ENCODE results near the gene GRAMD1B. TPM values are rescaled to one million over a fixed set of nuclear protein-coding genes. Genes with fewer than 3 reads are reported as not detected.
"Not testable (repeated sequence)": the region's sequence is repeated elsewhere in the genome, so short reads cannot be mapped to it uniquely, and the experiment has no call there.

Gene GRAMD1B
- total RNA-seq, 1 donor from 2014 or later: 5.5 TPM

- no peak for DNase-seq (ENCODE audit: low read depth in 2 of 2)
Observed at GRCh38 chr11:123507043-123507442, 77.0 kb downstream of the GRAMD1B start.

DNA sequence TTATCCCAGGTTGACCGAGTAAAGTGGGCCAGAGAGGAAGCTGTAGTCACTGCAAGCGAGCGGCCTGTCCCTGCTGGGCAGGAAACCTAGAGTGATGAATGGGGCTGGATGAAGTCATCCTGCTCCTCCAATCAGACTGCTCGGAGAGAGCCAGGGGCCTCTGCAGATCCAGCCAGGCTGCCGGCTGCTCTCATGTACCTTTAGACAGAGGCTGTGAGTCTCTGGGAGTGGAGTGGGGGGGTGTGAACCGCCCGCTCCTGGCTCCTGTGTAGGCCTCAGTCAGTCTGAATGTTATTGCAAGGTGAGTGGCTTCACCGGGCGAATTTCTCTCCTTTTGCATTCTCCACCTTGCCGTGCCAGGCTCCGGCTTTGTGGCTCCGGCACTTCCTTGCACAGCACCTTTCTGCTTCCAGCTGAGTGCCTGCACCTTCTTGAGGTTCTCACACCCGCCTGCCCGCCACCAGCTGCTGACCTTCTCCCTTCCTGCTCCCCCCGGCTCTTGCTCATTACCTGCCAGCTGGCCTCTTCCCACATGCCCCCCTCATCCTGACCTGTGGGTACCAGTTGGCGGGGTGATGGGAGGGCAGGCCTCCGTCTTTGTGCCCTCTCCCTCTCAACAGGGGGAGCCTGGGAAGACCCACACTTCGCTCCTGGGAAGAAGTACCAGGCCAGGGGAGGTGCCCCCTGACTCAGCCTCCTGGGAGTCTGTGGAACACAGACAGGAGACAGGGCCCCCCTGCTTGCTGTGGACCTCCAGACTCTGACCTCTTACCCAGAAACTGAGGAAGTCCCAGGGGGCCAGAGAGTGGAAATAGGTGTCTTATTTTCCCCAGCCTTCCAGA lies 79.9 kb downstream of the GRAMD1B start:
- peak; percentile 4 to 70 for DNase-seq (ENCODE audit: low read depth in 2 of 2)

GRCh38 chr11:123510579-123510905 lies 80.5 kb downstream of the GRAMD1B start:
- DNase-seq (ENCODE audit: low read depth in 2 of 2): no peak

- DNase-seq (ENCODE audit: low read depth in 2 of 2): peak; percentile 53 to 81
Observed at GRCh38 chr11:123511037-123511870, 81.2 kb downstream of the GRAMD1B start.

DNA sequence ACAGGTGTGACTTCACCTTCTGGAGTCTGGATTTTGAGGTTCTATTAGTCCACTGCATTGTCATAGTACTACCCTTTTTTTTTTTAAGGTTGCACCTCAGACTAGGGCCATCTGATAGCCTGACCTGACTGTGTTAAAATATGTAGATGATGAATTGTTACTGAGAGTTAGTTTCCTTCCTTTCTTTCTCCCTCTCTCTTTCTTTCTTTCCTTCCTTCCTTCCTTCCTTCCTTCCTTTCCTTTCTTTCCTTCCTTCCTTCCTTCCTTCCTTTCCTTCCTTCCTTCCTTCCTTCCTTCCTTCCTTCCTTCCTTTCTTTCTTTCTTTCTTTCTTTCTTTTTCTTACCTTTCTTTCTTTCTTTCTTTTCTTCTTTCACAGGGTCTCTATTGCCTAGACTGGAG lies 83.2 kb downstream of the GRAMD1B start:
- not testable (repeated sequence) for DNase-seq (ENCODE audit: low read depth in 2 of 2)

- no peak for DNase-seq (ENCODE audit: low read depth in 2 of 2)
Observed at GRCh38 chr11:123516238-123516637, 86.2 kb downstream of the GRAMD1B start.

- DNase-seq (ENCODE audit: low read depth in 2 of 2): no peak
Observed at GRCh38 chr11:123517559-123518364, 87.7 kb downstream of the GRAMD1B start.

GRCh38 chr11:123518496-123519054 lies 88.5 kb downstream of the GRAMD1B start:
- DNase-seq (ENCODE audit: low read depth in 2 of 2): no peak

DNA sequence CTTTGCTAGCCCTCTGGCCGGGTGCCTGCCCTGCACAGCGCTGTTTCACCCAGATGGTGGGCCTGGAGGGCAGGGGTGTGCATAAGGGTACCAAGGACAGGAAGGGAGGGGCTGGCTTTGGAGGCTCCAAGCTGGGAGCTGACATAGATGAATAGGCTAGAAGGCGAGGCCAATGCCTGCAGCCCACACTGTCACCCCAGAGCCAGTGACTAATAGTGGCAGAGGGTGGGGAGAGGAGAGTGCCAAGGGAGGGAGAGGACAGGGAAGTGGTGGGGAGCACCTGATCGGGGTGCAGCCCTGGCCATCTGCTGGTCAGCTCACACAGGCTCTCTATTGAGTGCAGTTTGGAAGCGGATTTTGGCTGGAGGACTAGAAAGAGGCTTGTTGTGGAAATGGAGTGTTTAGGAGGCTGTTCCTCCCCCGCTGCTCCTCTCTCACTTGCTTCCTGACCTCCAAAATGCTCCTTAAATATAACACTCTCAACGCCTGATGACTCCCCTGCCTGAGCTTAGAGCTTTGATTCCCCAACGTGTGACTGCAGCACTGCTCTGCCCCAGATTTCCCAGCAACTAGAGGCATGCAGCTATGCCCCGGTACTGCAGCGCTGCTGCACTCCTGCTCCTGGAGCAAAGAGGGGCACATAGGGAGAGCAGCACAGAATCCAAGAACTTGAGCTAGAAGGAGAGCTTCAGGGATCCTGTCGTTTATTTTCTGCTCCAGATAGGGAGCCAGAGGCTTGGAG lies 89.2 kb downstream of the GRAMD1B start:
- no peak for DNase-seq (ENCODE audit: low read depth in 2 of 2)

DNA sequence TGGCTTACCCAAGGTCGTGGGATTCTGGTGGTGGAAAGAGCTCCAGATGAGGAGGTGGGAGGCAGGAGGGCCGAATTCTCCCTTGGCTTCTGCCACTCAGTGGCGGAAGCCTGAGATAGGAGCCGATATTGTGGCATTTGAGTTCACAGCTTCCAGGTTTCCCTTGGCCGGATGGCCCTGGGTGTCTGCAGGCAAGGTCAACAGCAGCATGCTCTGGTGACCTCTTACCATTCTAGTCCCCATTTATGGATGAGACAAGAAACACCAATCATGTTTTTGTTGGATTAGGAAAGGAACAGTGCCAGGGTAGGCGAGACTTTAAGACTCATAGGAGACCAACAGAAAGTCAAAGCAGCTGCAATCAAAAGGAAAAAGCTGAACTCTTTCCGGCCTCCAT lies 89.7 kb downstream of the GRAMD1B start:
- DNase-seq (ENCODE audit: low read depth in 2 of 2): no peak

GRCh38 chr11:123520476-123520875 lies 90.4 kb downstream of the GRAMD1B start:
- not testable (repeated sequence) for DNase-seq (ENCODE audit: low read depth in 2 of 2)

DNA sequence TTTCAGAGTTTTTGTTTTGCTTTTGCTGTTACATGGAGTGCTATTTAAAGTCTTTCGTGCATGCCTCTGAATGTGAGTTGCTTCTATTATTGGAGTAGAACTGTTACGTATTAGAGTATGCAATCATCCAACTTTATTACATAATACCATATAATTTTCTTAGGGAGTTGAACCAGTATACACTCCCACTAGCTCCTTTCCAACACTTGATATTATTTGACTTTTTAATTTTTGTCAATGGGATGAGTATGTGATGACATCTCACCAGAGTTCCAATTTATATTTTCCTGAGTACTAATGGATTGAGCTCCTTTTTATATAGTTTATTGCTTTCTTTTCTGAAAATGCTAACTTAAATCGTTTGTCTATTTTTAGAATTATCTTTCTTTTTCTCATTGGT lies 90.9 kb downstream of the GRAMD1B start:
- no peak for DNase-seq (ENCODE audit: low read depth in 2 of 2)

DNA sequence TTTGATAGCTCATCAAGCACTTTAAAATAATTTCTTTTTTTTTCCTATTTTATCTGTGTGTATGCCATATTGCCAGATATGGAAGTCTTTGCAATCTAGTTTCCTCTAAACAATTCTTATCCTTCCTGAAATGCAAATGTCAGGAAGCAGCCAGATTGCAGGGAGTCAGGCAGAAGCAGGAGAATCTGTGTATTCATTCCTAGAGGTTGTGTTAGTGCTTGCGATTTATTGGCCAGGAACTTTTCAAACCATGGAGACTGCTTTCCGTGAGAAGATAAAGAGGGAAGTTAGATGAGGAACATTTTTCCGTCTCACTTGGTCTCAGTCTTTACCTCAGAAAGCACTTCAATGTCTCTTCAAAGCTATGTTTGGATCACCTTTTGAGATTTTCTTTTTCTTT lies 91.9 kb downstream of the GRAMD1B start:
- DNase-seq (ENCODE audit: low read depth in 2 of 2): no peak

DNA sequence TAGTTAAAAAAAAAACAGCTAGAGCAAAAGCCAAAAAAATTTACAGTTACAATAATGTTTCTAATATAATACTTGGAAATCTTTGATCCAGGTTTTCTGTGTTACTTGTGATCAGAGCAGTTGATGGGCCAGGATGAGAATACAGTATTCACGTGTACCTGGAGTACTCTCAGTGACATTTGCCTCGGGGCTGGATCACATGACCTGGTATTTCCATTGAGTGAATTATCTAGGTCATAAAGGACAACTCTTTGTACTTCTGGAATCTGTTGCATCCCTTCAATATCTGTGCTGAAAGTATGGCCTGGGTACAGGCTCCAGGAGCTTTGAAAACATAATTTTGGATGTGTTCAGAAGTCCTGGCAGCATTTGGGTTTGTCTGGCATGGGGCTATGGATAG lies 93.5 kb downstream of the GRAMD1B start:
- no peak for DNase-seq (ENCODE audit: low read depth in 2 of 2)

GRCh38 chr11:123525097-123525496 lies 95.0 kb downstream of the GRAMD1B start:
- no peak for DNase-seq (ENCODE audit: low read depth in 2 of 2)

DNA sequence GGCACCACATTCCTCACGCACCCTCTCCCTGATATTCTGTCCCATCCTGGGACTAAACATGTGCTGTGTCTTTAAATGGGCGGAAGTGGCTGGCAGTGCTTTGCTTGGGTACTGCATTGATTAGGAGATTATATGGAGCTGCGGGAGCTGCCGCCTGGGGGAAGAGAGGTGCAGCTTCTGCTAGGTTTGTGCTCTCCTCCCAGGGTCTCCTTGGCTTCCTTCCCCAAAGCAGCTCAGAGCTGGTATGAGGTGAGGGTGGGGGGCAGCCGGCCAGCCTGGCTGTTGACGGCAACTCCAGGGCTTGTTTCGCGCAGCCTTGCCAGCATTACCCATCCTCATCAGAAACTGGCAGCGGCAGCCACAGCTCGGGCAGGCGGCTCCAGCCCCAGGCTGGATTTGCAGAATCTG lies 95.4 kb downstream of the GRAMD1B start:
- no peak for DNase-seq (ENCODE audit: low read depth in 2 of 2)

DNA sequence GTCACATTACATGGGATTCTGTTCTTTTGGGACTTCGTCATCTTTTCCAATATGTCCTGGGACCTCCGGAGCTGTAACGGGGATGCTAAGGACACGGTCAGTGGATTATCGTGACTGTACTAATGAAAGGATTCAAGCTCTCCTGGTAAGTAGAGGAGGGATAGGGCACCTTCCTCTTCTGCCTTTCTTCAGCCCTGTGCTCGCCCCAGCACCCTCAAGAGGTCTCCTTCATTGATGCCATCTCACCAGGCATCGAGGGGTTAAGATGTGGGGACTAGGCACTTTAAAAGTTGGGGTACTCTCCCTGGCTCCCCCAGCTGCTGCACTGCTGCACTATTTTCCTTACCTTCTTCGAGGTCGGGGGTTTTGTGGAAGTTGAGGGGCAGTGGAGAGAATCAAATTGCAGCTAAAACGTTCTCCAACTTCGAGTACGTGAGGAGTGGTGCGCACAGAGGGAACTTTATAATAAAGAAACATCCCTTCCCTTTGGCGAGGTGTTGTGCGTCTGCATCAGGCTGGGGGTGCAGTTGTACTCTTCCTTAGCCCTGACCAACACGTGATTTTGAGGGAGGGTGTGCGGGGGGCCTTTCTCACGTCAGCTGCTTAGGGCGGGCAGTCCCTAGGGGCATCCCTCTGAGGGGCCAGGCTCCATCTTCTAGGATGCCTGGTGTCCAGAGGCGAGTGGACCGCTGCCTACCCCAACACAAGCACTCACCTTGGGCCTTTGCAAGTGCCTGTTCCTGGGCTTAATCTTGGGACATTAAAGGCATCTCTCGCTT lies 96.1 kb downstream of the GRAMD1B start:
- no peak for DNase-seq (ENCODE audit: low read depth in 2 of 2)

DNA sequence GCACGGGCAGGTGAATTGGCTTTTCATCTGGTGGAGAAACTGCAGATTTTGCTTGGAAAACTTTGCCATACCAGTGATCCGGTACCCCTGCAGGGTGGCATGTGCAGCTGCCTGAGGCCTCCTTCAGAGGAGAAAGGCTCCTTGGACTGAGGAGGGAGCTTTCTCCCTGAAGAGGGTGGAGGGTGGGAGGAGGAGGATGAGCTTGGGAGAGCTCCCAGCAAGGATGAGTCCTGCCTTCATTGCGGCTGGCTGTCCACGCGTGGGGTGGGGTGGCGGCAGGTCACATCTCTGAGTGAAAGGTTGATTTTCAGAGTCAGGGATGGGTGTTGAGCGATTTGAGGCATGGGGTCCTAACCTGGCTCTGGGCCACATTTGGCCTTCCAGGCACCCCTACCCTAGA lies 96.8 kb downstream of the GRAMD1B start:
- no peak for DNase-seq (ENCODE audit: low read depth in 2 of 2)

GRCh38 chr11:123527526-123527925 lies 97.5 kb downstream of the GRAMD1B start:
- no peak for DNase-seq (ENCODE audit: low read depth in 2 of 2)

DNA sequence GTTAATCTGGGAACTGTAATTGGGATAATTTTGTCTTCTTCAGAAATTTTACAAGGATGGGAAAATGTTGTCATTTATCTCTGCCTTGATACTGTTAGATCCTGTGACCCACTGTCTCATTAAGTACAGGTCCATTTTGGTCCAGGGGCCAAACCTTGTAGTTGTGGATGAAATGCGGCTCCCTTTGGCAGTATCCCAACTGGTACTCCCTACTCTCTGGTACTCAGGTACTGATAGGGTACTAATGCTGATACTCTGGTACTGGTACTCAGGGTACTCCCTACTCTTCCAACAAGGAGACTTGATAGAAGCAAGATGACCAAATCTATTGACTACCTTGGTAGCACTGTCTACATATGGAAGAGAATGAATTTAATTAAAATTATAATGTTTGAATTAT lies 97.9 kb downstream of the GRAMD1B start:
- DNase-seq (ENCODE audit: low read depth in 2 of 2): no peak

Data from dermis microvascular lymphatic vessel endothelial cell (primary cell).